Measurements from ENCODE around the gene TOM1L2. TPM values are rescaled to one million over a fixed set of nuclear protein-coding genes. Genes with fewer than 3 reads are reported as not detected.
A peak's percentile ranks its signal among the peaks of the same experiment; 100 is the strongest.

Gene TOM1L2
- total and polyA plus RNA-seq, 2 donors from 2014 or later: 28.2 to 59.4 TPM

- DNase-seq (peak in 2 of 5 donors; percentile 27 to 34), FAIRE-seq (no peak)
- TF ChIP-seq CTCF (IDR thresholded peaks at IDR 0.05; ENCODE audit: borderline replicate concordance, extremely low read depth, insufficient read depth): no peak
- Histone ChIP-seq H3K9ac (ENCODE audit: low read length in 3 of 3) (no peak overlapping the region), H3K4me3 (ENCODE audit: low read length in 3 of 3) (no peak overlapping the region), H3K9me3 (ENCODE audit: control insufficient read depth in 2 of 3, insufficient read depth in 1 of 3, low read length in 3 of 3) (no peaks in the 10 kb centered on the region), H3K27ac (ENCODE audit: low read depth in 2 of 2, low read length in 2 of 2) (no peak overlapping the region), H3K27me3 (ENCODE audit: control insufficient read depth, insufficient read depth, low read length) (no peaks in the 10 kb centered on the region), H3K4me1 (ENCODE audit: control insufficient read depth in 2 of 3, insufficient read depth in 2 of 3, low read depth in 1 of 3, low read length in 3 of 3) (peaks cover 0 to 38% (median 31%) of the 10 kb centered on the region in 3 donors), H3K36me3 (ENCODE audit: control insufficient read depth in 2 of 3, insufficient read depth in 3 of 3, low read length in 3 of 3) (no peaks in the 10 kb centered on the region)
- intact Hi-C loops (cut with DNase I): no loop called here
Measured at GRCh38 chr17:17944743-17945142, 27.5 kb downstream of the TOM1L2 start.

DNA sequence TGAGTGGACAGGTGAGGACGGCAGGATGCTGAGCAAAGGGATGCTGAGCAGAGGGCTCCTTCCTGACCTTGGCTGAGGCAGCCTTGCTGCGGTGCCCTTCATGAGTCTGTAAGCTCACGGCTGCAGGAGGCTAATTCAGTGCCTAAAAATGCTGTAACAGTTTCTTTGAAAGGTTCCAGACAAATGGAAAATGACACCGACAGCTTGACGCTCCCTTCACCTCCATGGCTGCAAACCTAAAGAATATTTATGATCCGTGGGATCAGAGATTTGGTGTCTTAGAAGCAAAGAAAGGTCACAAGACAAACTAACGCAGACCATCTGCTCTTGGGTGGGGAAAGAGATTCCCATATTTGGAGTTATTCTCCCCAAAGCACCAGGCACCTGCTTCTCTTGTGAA, 28.0 kb downstream of the TOM1L2 start:
- FAIRE-seq: no peak
- peak overlapping the region in 1 of 2 donors; percentile 9 for H3K27ac ChIP-seq (ENCODE audit: low read depth in 2 of 2, low read length in 2 of 2)
- intact Hi-C loops (cut with DNase I): no loop called here

DNA sequence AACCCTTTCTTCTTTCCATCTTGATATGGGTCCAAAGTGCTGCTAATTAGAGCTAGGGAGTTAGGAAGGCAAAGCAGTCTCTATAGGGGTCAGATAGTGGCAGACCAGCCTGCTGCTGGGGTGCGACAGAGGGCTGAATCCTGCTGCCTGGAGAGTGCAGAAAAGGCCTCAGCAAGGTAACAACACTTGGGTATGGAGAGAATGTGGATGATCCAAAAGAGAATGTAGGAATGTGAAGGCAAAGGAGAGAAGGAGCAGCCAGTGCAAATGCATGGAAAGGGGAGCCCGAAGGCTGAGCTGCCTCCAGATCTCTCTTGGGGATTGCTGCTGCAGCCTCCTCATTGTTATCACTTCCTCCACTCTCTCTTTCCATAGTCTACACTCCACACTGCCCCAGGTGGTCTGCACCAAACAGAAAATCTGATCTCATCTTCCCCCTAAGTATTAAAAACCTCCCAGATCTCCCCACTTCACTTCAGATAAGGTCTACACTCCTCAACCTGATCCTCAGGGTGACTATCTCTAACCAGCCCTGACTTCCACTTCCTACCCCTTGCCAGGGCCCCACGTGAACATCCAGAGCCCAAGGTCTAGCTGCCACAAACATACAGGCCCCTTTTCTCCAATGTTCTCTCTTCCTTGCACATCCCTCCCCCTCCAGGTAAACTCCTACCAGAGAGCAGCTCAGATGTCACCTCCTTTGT, 28.8 kb downstream of the TOM1L2 start:
- Histone ChIP-seq H3K27ac (ENCODE audit: low read depth in 2 of 2, low read length in 2 of 2) (peak overlapping the region; percentile 0 to 16), H3K4me3 (ENCODE audit: low read length in 3 of 3) (no peak overlapping the region), H3K36me3 (ENCODE audit: control insufficient read depth in 2 of 3, insufficient read depth in 3 of 3, low read length in 3 of 3) (no peaks in the 10 kb centered on the region), H3K4me1 (ENCODE audit: control insufficient read depth in 2 of 3, insufficient read depth in 2 of 3, low read depth in 1 of 3, low read length in 3 of 3) (peaks cover 0 to 51% (median 31%) of the 10 kb centered on the region in 3 donors), H3K27me3 (ENCODE audit: control insufficient read depth, insufficient read depth, low read length) (no peaks in the 10 kb centered on the region), H3K9me3 (ENCODE audit: control insufficient read depth in 2 of 3, insufficient read depth in 1 of 3, low read length in 3 of 3) (no peaks in the 10 kb centered on the region), H3K9ac (ENCODE audit: low read length in 3 of 3) (peak overlapping the region in 1 of 3 donors; percentile 9)
- no peak for TF ChIP-seq CTCF (IDR thresholded peaks at IDR 0.05; ENCODE audit: borderline replicate concordance, extremely low read depth, insufficient read depth)
- no peak for DNase-seq
- intact Hi-C loops (cut with DNase I): no loop called here
- FAIRE-seq: no peak

More for the DNA sequence above, 28.0 kb downstream of the TOM1L2 start:
- peaks cover 0 to 43% (median 31%) of the 10 kb centered on the region in 3 donors for H3K4me1 ChIP-seq (ENCODE audit: control insufficient read depth in 2 of 3, insufficient read depth in 2 of 3, low read depth in 1 of 3, low read length in 3 of 3)
- H3K27me3 ChIP-seq (ENCODE audit: control insufficient read depth, insufficient read depth, low read length): no peaks in the 10 kb centered on the region
- no peak for TF ChIP-seq CTCF (IDR thresholded peaks at IDR 0.05; ENCODE audit: borderline replicate concordance, extremely low read depth, insufficient read depth)
- no peaks in the 10 kb centered on the region for H3K36me3 ChIP-seq (ENCODE audit: control insufficient read depth in 2 of 3, insufficient read depth in 3 of 3, low read length in 3 of 3)
- no peak overlapping the region for H3K9ac ChIP-seq (ENCODE audit: low read length in 3 of 3)
- peak in 3 of 5 donors; percentile 31 to 76 (median 68) for DNase-seq
- H3K4me3 ChIP-seq (ENCODE audit: low read length in 3 of 3): no peak overlapping the region
- no peaks in the 10 kb centered on the region for H3K9me3 ChIP-seq (ENCODE audit: control insufficient read depth in 2 of 3, insufficient read depth in 1 of 3, low read length in 3 of 3)

Data from kidney (tissue), 14 donors.